ENCODE measurements around the gene MPC2.

- TF ChIP-seq CTCF (IDR thresholded peaks at IDR 0.05) (no peak), POLR2AphosphoS5 (IDR thresholded peaks at IDR 0.05) (no peak), POLR2A (IDR thresholded peaks at IDR 0.05) (no peak)
Observed at GRCh38 chr1:167957710-167958109, 20.8 kb upstream of the MPC2 start.
